Lower lobe of right lung (tissue), 2 donors: ENCODE data around the gene TNFRSF6B. TPM values are rescaled to one million over a fixed set of nuclear protein-coding genes. Genes with fewer than 3 reads are reported as not detected.

Source experiments
- ATAC-seq, 2 donors: fragments of 200-7000 bp; cut with Tn5 transposase; one replicate each; pipeline ENCODE4 v1.9.1; 2020 to 2022; ENCODE audit warnings: mild to moderate bottlenecking in 2 of 2, moderate library complexity in 2 of 2
- DNase-seq: peaks from one replicate; pipeline ENCODE4 v3.0.0-alpha.2; 2020
- H3K27ac ChIP-seq: fragments of 200-600 bp; one replicate; pipeline ENCODE4 v1.8.0; 2022
- H3K27me3 ChIP-seq: fragments of 200-600 bp; one replicate; pipeline ENCODE4 v1.8.0; 2022; ENCODE audit warnings: low read depth
- H3K36me3 ChIP-seq: fragments of 200-600 bp; one replicate; pipeline ENCODE4 v1.8.0; 2022; ENCODE audit warnings: mild to moderate bottlenecking
- H3K4me1 ChIP-seq: fragments of 200-600 bp; one replicate; pipeline ENCODE4 v1.8.0; 2022
- H3K4me3 ChIP-seq: fragments of 200-600 bp; one replicate; pipeline ENCODE4 v1.8.0; 2022; ENCODE audit warnings: mild to moderate bottlenecking
- H3K9me3 ChIP-seq: fragments of 200-600 bp; one replicate; pipeline ENCODE4 v1.8.0; 2022
- CTCF ChIP-seq: fragments of 200-600 bp; IDR thresholded peaks from one replicate; pipeline ENCODE4 v1.8.0; 2022; ENCODE audit warnings: antibody characterized with exemption, mild to moderate bottlenecking
- intact Hi-C: fragments of 100-400 bp; cut with DNase I; formaldehyde crosslinking; loops from one replicate; pipeline ENCODE4 v1.11.0; 2022
- total RNA-seq: library from RNA; stranded (reverse); fragmentation: NEBNext Ultra II Directional; extraction: Animal tissue kit (Norgen Biotek cat#: 25700); gene quantifications from one replicate; pipeline ENCODE4 v1.2.1, GENCODE V29; 2021
- donor health status: DM: no; HTN: yes; CAD: no; lungs with severe emphysema.

The TNFRSF6B gene
- total RNA-seq, 1 donor from 2014 or later = 5.3 TPM

GRCh38 chr20:63698739-63699465, 2.5 kb downstream of the TNFRSF6B start:
- no peak overlapping the region for H3K4me3 ChIP-seq
- H3K27ac ChIP-seq = peak overlapping the region; percentile 49
- intact Hi-C loops = no loop called here

GRCh38 chr20:63699466-63700198, 3.2 kb downstream of the TNFRSF6B start:
- no peaks in the 10 kb centered on the region for H3K9me3 ChIP-seq
- intact Hi-C loops = no loop called here
- H3K27ac ChIP-seq = peak overlapping the region; percentile 49
- H3K4me1 ChIP-seq = peaks cover 41% of the 10 kb centered on the region
- TF ChIP-seq CTCF = no peak
- H3K4me3 ChIP-seq = no peak overlapping the region
- DNase-seq = peak; percentile 37
- ATAC-seq = no peak
- peaks cover 35% of the 10 kb centered on the region for H3K36me3 ChIP-seq
- H3K27me3 ChIP-seq = no peaks in the 10 kb centered on the region

More at GRCh38 chr20:63698739-63699465, 2.5 kb downstream of the TNFRSF6B start:
- ATAC-seq (peak in 1 of 2 donors; percentile 12), DNase-seq (peak; percentile 47)
- no peak for TF ChIP-seq CTCF
- peaks cover 41% of the 10 kb centered on the region for H3K4me1 ChIP-seq
- no peaks in the 10 kb centered on the region for H3K27me3 ChIP-seq
- H3K9me3 ChIP-seq = no peaks in the 10 kb centered on the region
- H3K36me3 ChIP-seq = peaks cover 32% of the 10 kb centered on the region

- H3K36me3 ChIP-seq = peaks cover 35% of the 10 kb centered on the region
- no peaks in the 10 kb centered on the region for H3K9me3 ChIP-seq
- H3K4me3 ChIP-seq = no peak overlapping the region
- intact Hi-C loops = no loop called here
- peak overlapping the region; percentile 49 for H3K27ac ChIP-seq
- ATAC-seq (no peak), DNase-seq (no peak)
- no peak for TF ChIP-seq CTCF
- no peaks in the 10 kb centered on the region for H3K27me3 ChIP-seq
- peaks cover 41% of the 10 kb centered on the region for H3K4me1 ChIP-seq
These were observed 4.0 kb downstream of the TNFRSF6B start for GRCh38 chr20:63700199-63701050.

- peaks cover 40% of the 10 kb centered on the region for H3K36me3 ChIP-seq
- DNase-seq = no peak
- H3K27ac ChIP-seq = no peak overlapping the region
- H3K4me1 ChIP-seq = peaks cover 42% of the 10 kb centered on the region
- H3K4me3 ChIP-seq = no peak overlapping the region
- no peak for TF ChIP-seq CTCF
- no peak for ATAC-seq
- intact Hi-C loops = no loop called here
- H3K27me3 ChIP-seq = no peaks in the 10 kb centered on the region
- H3K9me3 ChIP-seq = no peaks in the 10 kb centered on the region
These were observed 4.5 kb downstream of the TNFRSF6B start for GRCh38 chr20:63701051-63701328.

- H3K4me3 ChIP-seq = no peak overlapping the region
- no peak for ATAC-seq
- peaks cover 44% of the 10 kb centered on the region for H3K36me3 ChIP-seq
- H3K4me1 ChIP-seq = peaks cover 42% of the 10 kb centered on the region
- no peak for TF ChIP-seq CTCF
- no peaks in the 10 kb centered on the region for H3K9me3 ChIP-seq
- no peak overlapping the region for H3K27ac ChIP-seq
- H3K27me3 ChIP-seq = no peaks in the 10 kb centered on the region
- DNase-seq = no peak
- intact Hi-C loops = no loop called here
These were observed 5.0 kb downstream of the TNFRSF6B start for GRCh38 chr20:63701329-63702035.
